ENCODE measurements around the gene GUCA1C.

GRCh38 chr3:108899530-108899929, 54.1 kb downstream of the GUCA1C start:
- TF ChIP-seq, protein P1, sequence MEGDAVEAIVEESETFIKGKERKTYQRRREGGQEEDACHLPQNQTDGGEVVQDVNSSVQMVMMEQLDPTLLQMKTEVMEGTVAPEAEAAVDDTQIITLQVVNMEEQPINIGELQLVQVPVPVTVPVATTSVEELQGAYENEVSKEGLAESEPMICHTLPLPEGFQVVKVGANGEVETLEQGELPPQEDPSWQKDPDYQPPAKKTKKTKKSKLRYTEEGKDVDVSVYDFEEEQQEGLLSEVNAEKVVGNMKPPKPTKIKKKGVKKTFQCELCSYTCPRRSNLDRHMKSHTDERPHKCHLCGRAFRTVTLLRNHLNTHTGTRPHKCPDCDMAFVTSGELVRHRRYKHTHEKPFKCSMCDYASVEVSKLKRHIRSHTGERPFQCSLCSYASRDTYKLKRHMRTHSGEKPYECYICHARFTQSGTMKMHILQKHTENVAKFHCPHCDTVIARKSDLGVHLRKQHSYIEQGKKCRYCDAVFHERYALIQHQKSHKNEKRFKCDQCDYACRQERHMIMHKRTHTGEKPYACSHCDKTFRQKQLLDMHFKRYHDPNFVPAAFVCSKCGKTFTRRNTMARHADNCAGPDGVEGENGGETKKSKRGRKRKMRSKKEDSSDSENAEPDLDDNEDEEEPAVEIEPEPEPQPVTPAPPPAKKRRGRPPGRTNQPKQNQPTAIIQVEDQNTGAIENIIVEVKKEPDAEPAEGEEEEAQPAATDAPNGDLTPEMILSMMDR (IDR thresholded peaks at IDR 0.05; ENCODE audit: low read depth, low read length): no peak
- no peak for TF ChIP-seq POLR2A (IDR thresholded peaks at IDR 0.05; ENCODE audit: extremely low read depth, insufficient read length)
- no peak for TF ChIP-seq MAX (IDR thresholded peaks at IDR 0.05; ENCODE audit: low read depth, low read length)

All from NB4 (cell line).